HepG2 (cell line): ENCODE results near the gene CTNNA2.

Source experiments
- CBFB ChIP-seq: sonication (generic); formaldehyde crosslinking; IDR thresholded peaks from 2 replicates; pipeline ENCODE4 v1.4.0; 2020; ENCODE audit warnings: missing genetic modification reagents
- CTCF ChIP-seq: sonication (generic); formaldehyde crosslinking; IDR thresholded peaks from 2 replicates; pipeline ENCODE4 v1.5.0; 2020; ENCODE audit warnings: mild to moderate bottlenecking, missing genetic modification reagents, moderate library complexity
- ESRRA ChIP-seq: sonication (generic); formaldehyde crosslinking; IDR thresholded peaks from 2 replicates; pipeline ENCODE4 v1.5.1; 2020; ENCODE audit warnings: mild to moderate bottlenecking, low read depth, missing genetic modification reagents
- HNF4G ChIP-seq, 2 experiments: sonication (generic) in 1 of 2; formaldehyde crosslinking in 1 of 2; IDR thresholded peaks; 2 replicates each; pipeline versions ENCODE4 v1.4.0 to v1.6.1; 2011 to 2020; ENCODE audit warnings: borderline replicate concordance in 2 of 2, low read depth in 2 of 2, mild to moderate bottlenecking in 2 of 2, low read length in 1 of 2, missing genetic modification reagents in 1 of 2, moderate library complexity in 1 of 2
- HOXA7 ChIP-seq: sonication (generic); formaldehyde crosslinking; IDR thresholded peaks from 2 replicates; pipeline ENCODE4 v1.8.1; 2022; ENCODE audit warnings: mild to moderate bottlenecking, missing genetic modification reagents, moderate library complexity
- POLR2A ChIP-seq, 2 experiments: IDR thresholded peaks; 2 replicates each; pipeline ENCODE4 v1.6.1; 2011; ENCODE audit warnings: low read depth in 2 of 2, low read length in 2 of 2, mild to moderate bottlenecking in 1 of 2, moderate library complexity in 1 of 2; ENCODE audit not compliant: insufficient read depth in 1 of 2
- RFX5 ChIP-seq: IDR thresholded peaks from 2 replicates; pipeline ENCODE4 v1.6.1; 2011; ENCODE audit warnings: low read depth, low read length, improper control_type of control experiment
- ZNF142 ChIP-seq: sonication (generic); formaldehyde crosslinking; IDR thresholded peaks from 2 replicates; pipeline ENCODE4 v1.4.0; 2020; ENCODE audit warnings: missing genetic modification reagents
- ZNF333 ChIP-seq: sonication (generic); formaldehyde crosslinking; IDR thresholded peaks from 2 replicates; pipeline ENCODE4 v1.4.0; 2020; ENCODE audit warnings: mild to moderate bottlenecking, missing genetic modification reagents, borderline replicate concordance
- ZNF558 ChIP-seq: sonication (generic); formaldehyde crosslinking; IDR thresholded peaks from 2 replicates; pipeline ENCODE4 v1.9.0; 2022; ENCODE audit warnings: mild to moderate bottlenecking, missing genetic modification reagents, borderline replicate concordance

- no peak for TF ChIP-seq ESRRA (CRISPR knock-in tag)
- TF ChIP-seq CTCF (CRISPR knock-in tag) = no peak
- TF ChIP-seq ZNF558 (CRISPR knock-in tag) = no peak
- no peak for TF ChIP-seq HNF4G (IDR thresholded peaks at IDR 0.05; ENCODE audit: borderline replicate concordance, low read depth, low read length)
- no peak for TF ChIP-seq HNF4G (CRISPR knock-in tag; IDR thresholded peaks at IDR 0.05; ENCODE audit: borderline replicate concordance, low read depth)
- no peak for TF ChIP-seq ZNF333 (CRISPR knock-in tag)
- no peak for TF ChIP-seq HOXA7 (CRISPR knock-in tag)
- no peak for TF ChIP-seq ZNF142 (CRISPR knock-in tag)
- TF ChIP-seq POLR2A (IDR thresholded peaks at IDR 0.05; ENCODE audit: insufficient read depth in 1 of 2, low read depth in 2 of 2, low read length in 2 of 2) = no peak
- no peak for TF ChIP-seq RFX5
- no peak for TF ChIP-seq CBFB (CRISPR knock-in tag)
These were observed 117.2 kb downstream of the CTNNA2 start for GRCh38 chr2:79630060-79630459.
